GM18526 (cell line): ENCODE results near the gene IL31.

Source experiments
- POLR2A ChIP-seq: IDR thresholded peaks from 3 replicates; pipeline ENCODE4 v1.6.1; 2011; ENCODE audit not compliant: insufficient read length; ENCODE audit errors: extremely low read depth

Gene IL31

DNA sequence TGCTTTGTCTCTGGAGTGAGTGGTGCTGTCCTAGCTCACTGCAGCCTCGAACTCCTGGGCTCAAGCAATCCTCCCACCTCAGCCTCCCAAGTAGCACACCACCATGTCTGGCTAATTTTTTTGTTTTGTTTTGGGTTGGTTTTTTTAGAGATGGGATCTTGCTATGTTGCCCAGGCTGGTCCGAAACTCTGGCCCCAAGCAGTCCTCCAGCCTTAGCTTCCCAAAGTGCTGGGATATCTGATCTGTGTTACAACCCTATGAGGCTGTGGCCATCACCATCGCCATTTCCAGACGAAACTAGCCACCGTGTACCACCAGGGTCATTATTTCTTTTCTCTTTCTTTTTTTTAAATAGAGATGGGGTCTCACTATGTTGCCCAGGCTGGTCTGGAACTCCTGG, 2.6 kb downstream of the IL31 start:
- TF ChIP-seq POLR2A = no peak

DNA sequence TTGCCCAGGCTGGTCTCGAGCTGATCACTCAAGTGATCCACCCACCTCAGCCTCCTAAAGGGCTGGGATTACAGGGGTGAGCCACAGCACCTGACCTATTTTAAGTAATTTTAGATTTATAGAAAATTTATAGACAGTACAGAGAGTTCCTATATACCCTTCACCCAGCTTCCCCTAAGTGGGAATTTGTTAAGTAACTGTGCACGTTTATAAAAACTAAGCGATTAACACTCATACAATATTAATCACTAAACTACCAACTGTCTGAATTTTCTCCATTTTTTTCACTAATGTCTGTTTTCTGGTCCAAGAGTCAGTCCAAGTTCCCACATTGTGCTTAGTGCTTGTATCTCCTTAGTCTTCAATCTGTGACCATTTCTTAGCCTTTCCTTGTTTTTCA, 5.5 kb downstream of the IL31 start:
- no peak for TF ChIP-seq POLR2A

DNA sequence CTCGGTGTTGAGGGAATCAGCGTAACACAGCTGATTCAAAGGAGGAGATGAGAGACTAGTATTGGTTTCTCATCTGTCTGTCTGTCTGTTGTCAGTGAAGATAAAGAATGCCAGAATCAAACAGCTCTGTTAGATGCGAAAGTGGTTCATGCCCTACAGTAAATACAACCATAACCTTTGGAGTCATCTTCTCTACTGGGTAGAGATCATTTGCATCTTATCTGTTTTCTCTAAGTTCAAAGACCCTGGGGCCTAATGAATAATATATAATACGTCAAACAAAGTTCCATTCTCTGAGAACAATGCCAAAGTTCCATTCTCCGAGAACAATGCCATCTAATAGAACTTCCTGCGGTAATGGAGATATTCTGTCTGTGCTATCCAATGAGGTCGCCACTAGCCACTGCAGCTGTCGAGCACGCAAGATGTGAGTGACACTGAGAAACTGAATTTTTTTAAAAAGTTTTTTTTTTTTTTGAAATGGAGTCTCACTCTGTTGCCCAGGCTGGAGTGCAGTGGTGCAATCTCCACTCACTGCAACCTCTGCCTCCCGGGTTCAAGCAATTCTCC, 6.6 kb downstream of the IL31 start:
- no peak for TF ChIP-seq POLR2A

- no peak for TF ChIP-seq POLR2A
Observed at GRCh38 chr12:122166422-122167349, 7.3 kb downstream of the IL31 start.

- TF ChIP-seq POLR2A = no peak
Observed at GRCh38 chr12:122162976-122163375, 11.0 kb downstream of the IL31 start.

- TF ChIP-seq POLR2A = no peak
Observed at GRCh38 chr12:122161682-122162081, 12.3 kb downstream of the IL31 start.

GRCh38 chr12:122160761-122161160, 13.3 kb downstream of the IL31 start:
- TF ChIP-seq POLR2A = no peak

DNA sequence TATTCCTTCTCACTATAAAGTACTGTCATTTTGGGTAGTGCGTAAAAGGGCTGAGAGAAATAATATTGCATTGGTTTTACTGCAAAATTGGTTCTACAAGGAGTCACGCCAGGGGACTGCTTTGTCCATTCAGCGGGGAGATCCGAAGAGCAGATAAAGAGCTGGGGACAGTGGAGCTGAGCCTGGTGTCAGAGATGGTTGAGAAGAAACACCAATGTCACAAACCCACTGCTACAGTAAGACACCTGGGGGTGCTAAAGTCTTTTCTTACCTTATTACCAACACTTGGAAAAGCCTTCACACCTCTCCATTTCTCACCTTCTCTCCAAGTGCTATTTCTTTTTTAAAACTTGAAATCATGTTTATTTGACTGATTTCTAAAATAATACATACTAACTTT, 14.1 kb downstream of the IL31 start:
- TF ChIP-seq POLR2A = no peak

- no peak for TF ChIP-seq POLR2A
Observed at GRCh38 chr12:122158700-122159285, 15.2 kb downstream of the IL31 start.

DNA sequence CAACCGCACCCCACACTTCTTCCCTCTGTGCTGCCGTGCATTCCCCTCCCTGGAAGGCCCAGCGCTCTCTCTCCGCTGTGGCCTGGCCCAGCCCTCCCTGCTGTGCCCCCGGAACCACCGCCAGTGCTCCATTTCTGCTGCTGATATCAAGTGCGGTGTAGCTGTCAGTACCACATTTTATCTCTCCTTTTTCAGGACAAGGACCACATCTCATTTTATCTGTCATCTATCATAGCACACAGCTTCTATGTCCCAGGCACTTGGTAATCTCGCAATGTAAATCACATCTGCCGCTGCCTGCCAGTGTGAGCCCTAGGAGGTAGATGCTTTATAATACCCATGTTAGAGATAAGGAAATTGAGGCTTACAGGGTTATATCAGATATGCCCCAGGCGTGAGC, 18.3 kb downstream of the IL31 start:
- no peak for TF ChIP-seq POLR2A

- TF ChIP-seq POLR2A = no peak
Observed at GRCh38 chr12:122152754-122153153, 21.3 kb downstream of the IL31 start.

DNA sequence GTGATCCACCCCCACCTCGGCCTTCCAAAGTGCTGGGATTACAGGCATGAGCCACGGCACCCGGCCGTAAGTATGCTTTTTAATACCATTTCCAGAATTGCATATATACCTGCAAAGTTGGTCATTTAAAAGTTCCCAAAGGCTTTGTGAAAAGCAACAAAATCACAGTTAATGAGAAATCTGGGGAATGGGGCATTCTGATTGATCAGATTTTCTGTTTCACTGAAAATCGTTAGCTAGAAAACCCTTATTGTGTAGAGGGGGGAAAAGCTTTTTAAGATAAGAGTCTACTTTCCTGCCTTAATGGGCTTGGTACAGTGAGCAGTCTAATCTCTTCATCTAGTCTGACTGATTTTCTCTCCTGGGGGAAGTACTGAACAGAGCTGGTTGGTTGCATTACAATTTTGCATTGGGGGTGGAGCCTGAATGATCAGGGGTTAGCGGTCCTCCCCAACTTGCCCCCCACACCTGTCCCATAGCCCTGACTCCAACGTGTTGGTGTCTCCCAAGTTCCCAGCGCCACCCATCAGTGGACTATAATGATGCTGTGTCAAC, 23.8 kb downstream of the IL31 start:
- no peak for TF ChIP-seq POLR2A

GRCh38 chr12:122148657-122149056, 25.4 kb downstream of the IL31 start:
- no peak for TF ChIP-seq POLR2A

DNA sequence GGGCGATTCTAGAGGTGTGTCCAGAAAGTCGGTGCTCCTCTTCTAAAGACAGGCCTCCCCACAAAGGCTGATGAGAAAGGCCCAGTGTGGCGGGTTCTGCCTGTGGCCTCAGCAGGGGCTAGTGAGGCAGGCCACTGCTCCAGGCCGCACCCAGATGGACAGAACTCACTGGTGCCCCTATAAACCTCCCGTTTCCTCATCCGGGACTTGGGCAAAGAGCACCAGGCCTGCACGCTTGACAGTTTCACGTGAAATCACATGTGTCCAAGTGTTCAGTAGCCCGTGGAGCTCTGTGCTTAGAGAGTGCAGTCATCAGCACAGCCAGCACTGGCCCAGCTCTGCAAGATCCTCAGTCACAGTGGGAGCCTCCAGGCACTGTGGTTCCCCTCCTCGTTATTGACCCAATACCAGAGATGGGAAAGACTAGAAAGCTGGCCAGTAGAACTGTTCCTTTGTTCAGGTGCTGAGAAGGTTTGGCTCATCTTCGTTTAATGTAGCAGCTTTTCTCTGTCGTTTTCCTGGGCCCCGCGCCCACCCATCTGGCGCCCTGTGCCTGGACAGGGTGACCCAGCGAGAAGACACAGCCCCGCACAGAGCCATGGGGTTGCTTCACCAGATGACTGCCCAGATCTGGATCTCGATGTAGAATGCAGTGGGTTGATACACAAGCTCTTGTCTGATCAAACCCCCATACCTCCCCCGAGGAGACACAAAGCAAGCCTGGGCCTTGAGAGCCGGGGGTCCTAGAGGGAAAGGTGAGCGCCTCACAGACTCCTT, 26.3 kb downstream of the IL31 start:
- no peak for TF ChIP-seq POLR2A
